ENCODE data around the gene LDLRAD4. TPM values are rescaled to one million over a fixed set of nuclear protein-coding genes. Genes with fewer than 3 reads are reported as not detected.
"Not testable (repeated sequence)": the region's sequence is repeated elsewhere in the genome, so short reads cannot be mapped to it uniquely, and the experiment has no call there.

Gene LDLRAD4
- total RNA-seq, 1 experiment from 2014 or later = 1.7 TPM

GRCh38 chr18:13461469-13461868 lies 242.9 kb downstream of the LDLRAD4 start:
- no peak for DNase-seq (ENCODE audit: low spot score)

- DNase-seq (ENCODE audit: low spot score) = no peak
These were observed 243.4 kb downstream of the LDLRAD4 start for GRCh38 chr18:13461936-13462335.

GRCh38 chr18:13462686-13463085 lies 244.1 kb downstream of the LDLRAD4 start:
- DNase-seq (ENCODE audit: low spot score) = no peak

DNA sequence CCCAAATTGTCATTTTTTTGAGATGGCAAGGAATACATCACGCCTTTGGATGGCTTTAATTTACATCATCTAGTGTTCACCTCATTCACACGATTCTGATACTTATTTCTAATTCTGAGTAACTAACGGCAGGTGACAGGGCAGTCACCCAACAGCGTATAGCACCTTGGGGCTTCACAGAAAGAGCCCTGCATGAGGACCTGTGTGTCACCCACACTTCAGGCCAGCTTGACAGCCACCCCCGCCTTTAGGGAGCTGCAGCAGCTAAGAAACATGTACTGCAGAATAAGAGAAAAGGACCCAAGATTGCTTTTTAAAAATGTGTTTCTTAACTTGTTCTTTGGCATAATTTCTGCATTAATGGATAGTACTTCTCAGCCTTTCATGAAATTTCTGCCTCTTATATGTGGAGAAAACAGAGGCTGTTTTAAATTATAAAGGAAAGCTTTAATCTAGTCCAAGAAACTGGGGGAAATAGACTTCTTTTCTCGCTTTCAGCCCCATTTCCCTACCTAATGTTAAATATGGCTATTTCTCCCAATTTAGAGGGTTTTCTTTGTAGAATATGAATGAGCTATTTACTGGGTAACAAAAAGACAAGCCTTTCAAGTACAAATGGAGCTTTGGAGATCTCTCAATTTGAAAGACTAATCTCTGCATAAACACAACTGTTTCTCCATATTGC lies 245.1 kb downstream of the LDLRAD4 start:
- no peak for DNase-seq (ENCODE audit: low spot score)

DNA sequence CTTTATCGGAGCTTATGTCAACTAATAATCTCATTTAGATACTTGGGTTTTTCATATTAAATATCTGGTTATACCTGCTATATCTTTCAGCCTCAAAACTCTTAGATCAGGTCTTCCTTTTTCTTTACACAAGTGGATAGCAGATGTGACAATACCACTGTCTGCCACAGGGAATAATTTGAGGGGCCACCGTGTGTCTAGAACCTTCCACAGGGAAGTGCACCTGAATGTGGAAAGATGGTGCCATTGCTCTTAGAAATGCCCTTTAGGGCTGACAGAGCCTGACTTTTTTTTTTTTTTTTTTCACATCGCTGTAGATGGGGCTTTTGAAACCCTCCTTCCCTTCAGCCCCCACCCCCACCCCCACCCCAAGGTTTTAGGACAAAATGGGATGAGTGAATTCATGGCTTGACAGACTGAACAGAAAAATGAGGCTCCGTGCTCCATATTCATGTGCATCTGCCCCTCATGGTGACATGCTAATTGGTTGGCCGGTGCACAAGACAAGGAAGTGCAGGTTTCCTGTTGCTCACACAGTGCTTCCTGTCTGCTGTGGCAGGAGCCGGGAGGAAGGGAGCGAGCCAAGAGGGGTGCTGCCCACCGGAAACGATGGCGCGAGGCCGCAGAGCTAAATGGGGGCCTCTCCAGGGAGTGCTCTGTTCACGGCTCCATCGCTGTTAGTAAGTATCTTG lies 246.0 kb downstream of the LDLRAD4 start:
- no peak for DNase-seq (ENCODE audit: low spot score)

- DNase-seq (ENCODE audit: low spot score) = no peak
These were observed 246.5 kb downstream of the LDLRAD4 start for GRCh38 chr18:13465124-13465446.

DNA sequence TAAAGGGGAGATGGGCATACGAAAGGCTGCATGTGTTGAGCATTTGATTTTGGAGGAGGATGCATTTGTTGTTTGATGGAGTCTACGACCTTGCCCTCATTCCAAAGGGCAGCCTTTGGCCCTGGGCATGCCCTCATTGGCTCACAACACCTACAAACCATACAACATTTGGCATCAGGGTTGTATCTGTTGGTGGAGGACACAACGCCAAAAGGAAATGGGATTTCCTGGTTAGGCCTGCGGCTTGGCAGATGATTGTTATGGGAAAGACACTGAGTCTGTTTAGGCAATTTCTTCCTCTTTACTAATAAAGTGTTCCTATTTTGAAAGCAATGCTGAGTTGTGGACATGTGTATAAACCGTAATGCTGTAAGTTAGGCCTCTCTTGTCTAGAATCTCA lies 246.9 kb downstream of the LDLRAD4 start:
- no peak for DNase-seq (ENCODE audit: low spot score)

DNA sequence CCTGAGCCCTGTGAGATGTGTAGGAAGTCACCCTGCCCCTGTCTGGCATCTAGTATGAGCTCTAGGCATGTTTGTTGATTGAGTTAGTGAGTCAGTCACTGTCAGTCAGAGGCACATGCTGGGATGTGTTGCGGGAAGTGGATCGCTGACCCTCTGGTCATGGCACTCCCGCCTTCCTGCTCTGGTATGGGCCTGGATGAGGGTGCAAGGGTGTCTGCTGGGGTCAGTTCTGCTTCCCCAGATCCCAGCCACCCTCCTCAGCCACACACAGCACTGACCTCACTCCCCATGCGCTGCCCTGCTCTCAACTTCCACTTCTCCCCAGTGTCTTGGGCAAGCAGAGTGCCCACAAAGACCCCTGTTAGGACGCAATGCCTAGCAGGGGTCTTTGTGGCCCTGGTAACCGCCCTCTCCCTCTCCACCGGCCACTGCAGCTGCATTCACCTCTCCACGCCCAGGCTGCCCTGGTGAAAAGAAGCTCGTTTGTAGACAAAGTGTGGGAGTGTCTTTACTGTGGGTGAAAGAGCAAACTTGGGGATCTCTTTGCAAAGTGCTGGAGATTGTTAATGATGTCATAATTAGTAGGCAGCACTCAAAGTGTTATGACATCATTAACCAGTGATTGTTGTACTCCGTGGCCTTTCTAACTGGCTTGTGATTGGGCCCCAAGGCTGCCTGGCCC lies 252.1 kb downstream of the LDLRAD4 start:
- DNase-seq (ENCODE audit: low spot score) = no peak

DNA sequence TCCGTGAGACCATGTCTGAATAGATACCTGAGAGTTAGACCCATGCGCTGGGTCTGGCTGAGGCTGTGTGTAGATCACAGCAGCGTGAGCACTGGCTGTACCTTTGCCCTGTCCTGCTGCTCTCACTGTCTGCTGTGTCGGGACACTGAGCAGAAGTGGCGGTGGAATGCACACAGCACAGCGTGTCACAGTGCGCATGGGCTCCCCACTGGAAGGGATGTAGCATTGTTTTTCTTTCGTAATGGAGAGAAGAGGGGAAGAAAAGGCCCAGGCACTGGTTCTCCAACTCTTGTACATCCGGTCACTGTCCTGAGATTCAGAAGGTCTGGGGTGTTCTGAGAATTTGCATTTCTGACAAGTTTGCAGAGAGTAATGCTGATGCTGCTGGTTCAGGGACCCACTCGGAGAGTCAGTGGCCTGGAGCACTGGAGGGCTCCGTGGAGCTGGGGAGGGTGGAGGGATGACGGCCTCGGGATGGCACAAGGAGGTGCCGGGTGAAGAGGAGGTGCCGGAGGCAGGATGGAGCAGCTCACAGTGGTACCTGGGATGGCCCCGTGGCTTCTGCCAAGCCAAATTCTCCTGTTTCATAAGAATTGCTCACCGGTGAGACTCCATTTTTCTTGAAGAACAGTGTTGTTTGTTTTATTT lies 252.8 kb downstream of the LDLRAD4 start:
- DNase-seq (ENCODE audit: low spot score) = no peak

DNA sequence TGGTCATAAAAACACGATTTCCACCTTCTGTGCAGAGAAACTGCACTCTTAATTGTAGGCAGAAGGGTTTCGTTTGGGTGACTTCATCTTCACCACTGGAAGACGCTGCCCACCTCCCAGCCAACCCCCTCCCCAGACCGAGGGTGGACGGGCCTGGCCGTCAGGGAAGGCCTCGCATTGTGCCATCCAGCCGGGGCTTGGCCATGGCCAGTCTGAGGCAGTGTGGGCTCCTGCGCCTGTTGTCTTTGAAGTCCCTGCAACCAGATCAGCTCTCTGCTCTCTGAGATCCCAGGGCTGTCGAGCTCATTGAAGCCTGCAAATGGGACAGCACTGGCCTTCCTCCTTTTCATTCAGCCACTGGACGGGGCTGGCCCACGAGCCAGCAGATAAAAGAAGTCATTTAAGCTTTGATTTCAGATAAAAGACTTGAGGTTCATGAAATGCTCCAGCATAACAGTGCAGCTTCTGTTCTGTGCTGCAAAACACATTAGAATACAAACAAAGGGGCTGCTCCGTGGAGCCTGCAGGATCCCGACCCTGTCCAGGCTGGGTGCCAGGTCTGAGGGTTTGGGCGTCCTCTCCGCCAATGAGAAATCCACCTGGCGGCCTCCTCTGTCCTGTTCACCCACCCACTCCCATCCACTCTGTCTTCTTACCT lies 253.5 kb downstream of the LDLRAD4 start:
- no peak for DNase-seq (ENCODE audit: low spot score)

GRCh38 chr18:13473751-13474150 lies 255.2 kb downstream of the LDLRAD4 start:
- no peak for DNase-seq (ENCODE audit: low spot score)

- DNase-seq (ENCODE audit: low spot score) = no peak
These were observed 255.8 kb downstream of the LDLRAD4 start for GRCh38 chr18:13474336-13474735.

DNA sequence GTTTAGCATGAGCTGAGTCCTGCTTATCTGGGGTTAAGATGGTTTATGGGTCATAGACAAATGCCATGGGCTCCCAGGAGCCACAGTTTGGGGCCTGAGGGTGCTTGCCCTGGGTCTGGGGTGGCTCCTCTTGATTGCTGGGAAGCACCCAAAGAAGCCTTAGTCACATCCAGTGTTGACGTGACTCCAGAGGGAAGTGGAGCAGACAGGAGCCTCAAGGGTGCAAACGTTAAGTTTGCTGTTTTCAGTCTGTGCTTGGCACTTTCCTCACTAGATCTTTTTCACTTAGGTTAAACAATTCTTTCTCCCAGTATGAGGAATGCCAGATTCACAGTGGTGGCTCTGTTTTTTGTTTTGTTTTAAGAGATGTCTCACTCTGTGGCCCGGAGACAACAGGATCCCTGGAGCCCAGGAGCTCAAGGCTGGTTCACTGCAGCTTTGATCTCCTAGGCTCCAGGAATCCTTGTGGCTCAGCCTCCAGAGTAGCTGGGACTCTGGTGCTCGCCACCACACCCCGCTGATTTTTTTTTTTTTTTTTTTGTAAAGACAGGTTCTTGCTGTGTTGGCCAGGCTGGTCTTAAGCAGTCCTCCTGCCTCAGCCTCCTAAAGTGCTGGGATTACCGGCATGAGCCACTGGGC lies 256.5 kb downstream of the LDLRAD4 start:
- no peak for DNase-seq (ENCODE audit: low spot score)

DNA sequence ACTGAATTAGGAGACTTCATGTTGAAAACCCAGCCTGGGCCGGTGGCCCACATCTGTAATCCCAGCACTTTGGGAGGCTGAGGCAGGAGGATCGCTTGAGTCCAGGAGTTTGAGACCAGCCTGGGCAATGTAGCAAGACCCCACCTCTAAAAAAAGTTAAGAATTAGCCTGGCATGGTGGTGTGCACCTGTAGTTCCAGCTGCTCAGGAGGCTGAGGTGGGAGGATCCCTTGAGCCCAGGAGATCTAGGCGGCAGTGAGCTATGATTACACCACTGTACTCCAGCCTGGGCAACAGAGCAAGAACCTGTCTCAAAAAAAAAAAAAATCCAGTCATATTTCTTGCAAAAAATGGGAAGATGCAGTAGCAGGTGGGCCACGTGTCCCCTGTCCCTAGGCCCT lies 257.8 kb downstream of the LDLRAD4 start:
- not testable (repeated sequence) for DNase-seq (ENCODE audit: low spot score)

DNA sequence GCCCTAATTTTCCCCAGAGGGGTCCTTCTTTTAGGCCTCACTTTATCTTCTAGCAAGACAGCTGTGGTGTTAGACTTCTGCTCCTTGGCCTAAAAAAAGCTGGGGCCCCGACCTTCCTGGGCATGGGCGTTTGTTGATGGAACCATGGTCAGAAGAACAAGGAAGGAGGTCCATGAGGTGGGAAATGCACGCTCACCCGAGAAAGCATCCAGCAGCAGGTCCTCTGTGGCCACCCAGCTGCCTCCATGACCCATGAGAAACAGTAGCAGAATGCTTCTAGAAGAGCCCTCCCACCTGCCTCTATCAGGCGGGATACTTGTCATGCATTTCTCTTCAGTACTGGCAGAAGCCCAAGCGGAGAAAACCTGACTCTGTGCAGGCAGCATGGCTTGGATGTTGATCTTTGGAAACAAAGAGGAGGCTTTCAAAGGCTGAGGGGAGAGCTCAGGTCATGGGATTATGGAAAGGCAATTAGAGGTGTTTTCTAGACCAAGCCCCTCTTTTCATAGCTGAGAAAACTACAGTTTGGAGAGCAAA lies 258.7 kb downstream of the LDLRAD4 start:
- no peak for DNase-seq (ENCODE audit: low spot score)

GRCh38 chr18:13480571-13481255 lies 262.2 kb downstream of the LDLRAD4 start:
- DNase-seq (ENCODE audit: low spot score) = no peak

- no peak for DNase-seq (ENCODE audit: low spot score)
These were observed 262.8 kb downstream of the LDLRAD4 start for GRCh38 chr18:13481331-13481730.

- DNase-seq (ENCODE audit: low spot score) = no peak
These were observed 263.5 kb downstream of the LDLRAD4 start for GRCh38 chr18:13481820-13482617.

DNA sequence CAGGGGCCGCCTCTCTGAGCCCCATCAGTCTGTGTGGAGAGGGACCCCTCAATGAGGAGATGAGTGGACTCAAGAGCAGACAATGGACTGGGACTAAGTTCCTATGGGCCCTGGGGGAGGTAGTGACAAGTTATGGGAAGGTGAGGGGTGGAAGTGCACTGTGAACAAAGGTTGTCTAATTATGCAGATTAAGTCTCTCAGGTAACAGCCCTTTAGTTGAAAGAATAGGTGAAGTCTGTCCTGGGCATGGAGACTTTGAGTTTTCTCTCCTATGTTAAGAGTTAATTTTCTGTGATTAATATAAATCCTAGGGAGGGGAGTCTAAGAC lies 264.0 kb downstream of the LDLRAD4 start:
- no peak for DNase-seq (ENCODE audit: low spot score)
